HT1080 (cell line): ENCODE measurements around the gene AP5S1. TPM values are rescaled to one million over a fixed set of nuclear protein-coding genes. Genes with fewer than 3 reads are reported as not detected.
"Not testable (repeated sequence)": the region's sequence is repeated elsewhere in the genome, so short reads cannot be mapped to it uniquely, and the experiment has no call there.

Source experiments
- DNase-seq: peaks from one replicate; pipeline ENCODE4 v3.0.0-alpha.2; 2015; ENCODE audit warnings: low read depth
- total RNA-seq: library from RNA; depleted of rRNA; stranded (reverse); fragments of >200 nt; shearing (Covaris generic); gene quantifications from 2 replicates; pipeline ENCODE4 v1.2.3, GENCODE V29; 2014

AP5S1 gene
- total RNA-seq, 1 experiment from 2014 or later, result 40.5 TPM

DNA sequence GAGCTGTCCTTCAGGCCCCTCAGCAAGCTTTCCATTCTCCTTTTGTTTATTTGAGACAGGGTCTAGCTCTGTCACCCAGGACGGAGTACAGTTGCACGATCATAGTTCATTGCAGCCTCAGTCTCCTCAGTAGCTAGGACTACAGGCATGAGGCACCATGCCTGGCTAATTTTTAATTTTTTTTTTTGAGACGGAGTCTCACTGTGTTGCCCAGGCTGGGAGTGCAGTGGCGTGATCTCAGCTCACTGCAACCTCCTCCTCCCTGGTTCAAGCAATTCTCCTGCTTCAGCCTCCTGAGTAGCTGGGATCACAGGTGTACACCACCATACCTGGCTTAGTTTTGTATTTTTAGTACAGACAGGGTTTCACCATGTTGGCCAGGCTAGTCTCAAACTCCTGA, 31.1 kb upstream of the AP5S1 start:
- DNase-seq, result not testable (repeated sequence)

DNA sequence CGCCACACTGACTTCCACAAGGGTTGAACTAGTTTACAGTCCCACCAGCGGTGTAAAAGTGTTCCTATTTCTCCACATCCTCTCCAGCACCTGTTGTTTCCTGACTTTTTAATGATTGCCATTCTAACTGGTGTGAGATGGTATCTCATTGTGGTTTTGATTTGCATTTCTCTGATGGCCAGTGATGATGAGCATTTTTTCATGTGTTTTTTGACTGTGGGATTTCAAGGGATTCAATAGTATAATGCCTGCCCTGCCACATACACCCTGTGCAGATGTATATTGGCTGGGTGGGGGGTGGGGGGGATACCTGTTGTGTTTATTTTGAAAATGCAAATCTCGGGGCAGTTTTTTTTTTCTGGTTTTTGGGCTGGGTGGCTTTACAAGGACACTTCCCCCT, 26.2 kb upstream of the AP5S1 start:
- not testable (repeated sequence) for DNase-seq

DNA sequence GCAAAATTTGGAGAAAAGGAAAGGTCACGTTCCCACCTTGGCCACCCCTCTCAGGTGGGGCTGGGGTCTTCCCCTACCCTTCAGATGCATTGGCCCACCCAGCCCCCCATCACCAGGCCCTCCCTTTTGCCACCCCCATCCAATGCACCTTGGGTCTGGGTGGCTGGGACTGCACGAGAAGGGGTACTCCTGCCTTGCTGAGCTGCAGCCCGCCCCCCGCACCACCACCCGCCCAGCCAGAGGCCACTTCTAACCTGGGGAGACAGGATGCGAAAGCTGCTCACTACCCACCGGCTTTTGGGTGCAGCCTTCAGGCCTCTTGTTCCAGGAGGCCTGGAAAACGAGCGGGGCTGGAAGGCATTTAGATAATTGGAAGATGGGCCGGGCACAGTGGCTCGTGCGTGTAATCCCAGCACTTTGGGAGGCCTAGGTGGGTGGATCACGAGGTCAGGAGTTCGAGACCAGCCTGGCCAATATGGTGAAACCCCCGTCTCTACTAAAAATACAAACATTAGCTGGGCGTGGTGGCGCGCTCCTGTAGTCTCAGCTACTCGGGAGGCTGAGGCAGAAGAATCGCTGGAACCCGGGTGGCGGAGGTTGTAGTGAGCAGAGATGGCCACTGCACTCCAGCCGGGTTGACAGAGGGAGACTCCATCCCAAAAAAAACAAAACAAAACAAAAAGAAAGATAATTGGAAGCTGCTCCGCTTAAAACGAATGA, 25.5 kb upstream of the AP5S1 start:
- no peak for DNase-seq

DNA sequence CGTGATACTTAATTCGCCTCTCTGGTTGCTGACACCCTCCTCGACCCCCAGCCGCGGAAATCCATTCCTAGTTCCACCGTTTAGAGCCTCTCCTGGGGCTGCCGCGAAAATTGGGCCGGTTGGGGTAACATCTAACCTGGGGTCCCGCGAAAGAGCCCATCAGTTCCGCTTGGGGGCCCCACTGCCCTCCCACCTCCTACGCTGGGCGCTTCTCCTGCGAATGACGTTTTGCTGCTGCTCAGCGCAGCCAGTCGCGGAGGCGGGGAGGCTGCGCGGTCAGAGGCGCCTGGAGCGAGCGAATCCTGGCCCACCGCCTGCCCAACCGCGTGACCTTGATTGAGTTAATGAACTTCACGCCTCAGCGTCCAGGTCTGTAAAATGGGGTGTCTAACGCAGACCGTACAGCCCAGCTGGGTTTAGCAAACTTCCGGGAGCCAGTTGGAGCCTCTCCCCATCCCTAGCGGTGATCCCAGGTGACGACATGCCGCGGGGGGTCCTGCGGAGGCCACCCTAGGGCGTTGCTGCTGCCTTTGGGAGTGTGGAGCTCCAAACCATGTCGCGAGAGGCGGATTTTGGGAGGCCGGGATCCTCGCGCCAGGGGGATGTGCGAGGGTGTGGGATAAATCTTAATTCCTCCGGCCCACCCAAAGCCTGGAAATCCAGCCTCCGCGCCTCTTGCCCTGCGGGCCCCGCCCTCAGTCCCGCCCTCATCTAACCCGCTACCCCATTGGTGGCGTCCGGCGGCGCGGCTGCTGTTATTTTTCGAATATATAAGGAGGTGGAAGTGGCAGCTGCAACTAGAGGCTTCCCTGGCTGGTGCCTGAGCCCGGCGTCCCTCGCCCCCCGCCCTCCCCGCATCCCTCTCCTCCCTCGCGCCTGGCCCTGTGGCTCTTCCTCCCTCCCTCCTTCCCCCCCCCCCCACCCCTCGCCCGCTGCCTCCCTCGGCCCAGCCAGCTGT, 24.6 kb upstream of the AP5S1 start, which contains the start of gene CDC25B:
Gene CDC25B, plus strand, starts transcription at position 800 of the 958 bp plus-strand sequence. CDS start 222 bp downstream, outside the sequence.
- peak; percentile 95 for DNase-seq

DNA sequence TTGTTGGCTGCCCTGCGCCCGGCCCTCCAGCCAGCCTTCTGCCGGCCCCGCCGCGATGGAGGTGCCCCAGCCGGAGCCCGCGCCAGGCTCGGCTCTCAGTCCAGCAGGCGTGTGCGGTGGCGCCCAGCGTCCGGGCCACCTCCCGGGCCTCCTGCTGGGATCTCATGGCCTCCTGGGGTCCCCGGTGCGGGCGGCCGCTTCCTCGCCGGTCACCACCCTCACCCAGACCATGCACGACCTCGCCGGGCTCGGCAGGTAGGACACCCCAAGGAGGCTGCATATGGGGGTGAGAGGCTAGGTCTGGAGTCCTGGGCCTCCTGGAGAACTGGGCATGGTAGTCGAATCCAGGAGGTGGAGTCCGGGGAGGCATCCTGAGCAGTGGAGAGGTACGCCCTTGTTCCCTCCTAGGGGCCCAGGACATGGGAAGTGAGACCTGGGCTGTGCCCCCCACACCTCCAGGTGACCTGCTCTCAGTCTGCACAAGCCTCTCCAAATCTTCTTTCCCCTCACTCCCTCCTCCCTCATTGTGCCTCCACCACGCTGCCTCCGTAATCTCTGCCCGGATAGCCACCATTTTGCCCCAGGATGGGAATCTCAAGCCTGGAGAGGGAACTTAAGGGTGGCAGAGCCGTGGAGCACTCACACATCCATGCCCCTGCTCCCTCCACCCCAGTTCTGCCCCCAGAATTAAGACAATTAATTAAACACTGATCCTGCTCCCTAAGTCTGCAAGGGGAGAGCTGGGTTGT, 23.7 kb upstream of the AP5S1 start:
- no peak for DNase-seq

DNA sequence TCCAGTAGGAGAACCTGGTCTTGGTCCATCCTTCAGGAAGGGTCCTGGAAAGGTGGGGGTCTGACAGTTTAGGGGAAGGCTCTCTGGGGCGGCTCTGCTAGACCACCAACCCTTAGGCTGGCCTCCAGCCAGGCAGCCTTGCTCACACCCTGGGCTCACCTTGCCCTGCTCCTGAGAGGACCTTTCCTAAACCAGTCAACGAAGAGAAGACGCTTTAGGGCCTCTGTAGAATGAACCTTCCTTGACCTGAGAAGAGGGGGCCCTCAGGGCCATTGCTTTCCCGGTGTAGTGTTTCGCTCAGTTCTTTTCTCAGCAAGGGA, 23.2 kb upstream of the AP5S1 start:
- no peak for DNase-seq

DNA sequence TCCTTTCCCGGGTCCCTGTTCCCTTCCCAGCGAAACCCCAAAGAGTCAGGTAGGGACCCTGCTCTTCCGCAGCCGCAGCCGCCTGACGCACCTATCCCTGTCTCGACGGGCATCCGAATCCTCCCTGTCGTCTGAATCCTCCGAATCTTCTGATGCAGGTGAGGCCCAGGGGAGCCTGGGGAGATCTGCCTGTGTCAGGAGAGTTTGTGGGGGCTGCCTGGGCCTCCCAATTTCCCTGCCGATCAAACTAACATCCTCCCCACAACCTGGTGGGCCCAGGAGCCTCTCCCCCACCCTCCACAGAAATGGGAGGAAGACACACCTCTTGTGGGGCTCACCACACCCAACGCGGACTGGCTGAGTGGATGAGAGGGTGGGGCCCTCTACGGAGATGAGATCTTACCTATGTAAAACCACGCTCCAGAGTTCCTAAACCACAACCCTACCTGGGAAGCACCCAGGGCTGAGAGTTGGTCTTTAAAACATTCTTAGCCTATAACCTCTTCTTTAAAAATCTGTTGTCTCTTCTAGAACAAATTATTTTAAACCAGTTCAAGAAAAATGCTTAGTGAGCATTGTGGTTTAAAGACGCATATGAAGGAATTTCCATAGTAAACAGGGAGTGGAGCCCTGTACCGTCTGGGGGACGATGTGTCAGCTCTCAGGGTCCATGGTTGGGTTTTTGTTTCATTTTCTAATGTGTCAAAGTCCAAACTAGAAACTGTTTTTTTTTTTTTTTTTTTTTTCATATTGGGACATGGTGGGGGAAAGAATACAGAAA, 22.6 kb upstream of the AP5S1 start:
- no peak for DNase-seq

DNA sequence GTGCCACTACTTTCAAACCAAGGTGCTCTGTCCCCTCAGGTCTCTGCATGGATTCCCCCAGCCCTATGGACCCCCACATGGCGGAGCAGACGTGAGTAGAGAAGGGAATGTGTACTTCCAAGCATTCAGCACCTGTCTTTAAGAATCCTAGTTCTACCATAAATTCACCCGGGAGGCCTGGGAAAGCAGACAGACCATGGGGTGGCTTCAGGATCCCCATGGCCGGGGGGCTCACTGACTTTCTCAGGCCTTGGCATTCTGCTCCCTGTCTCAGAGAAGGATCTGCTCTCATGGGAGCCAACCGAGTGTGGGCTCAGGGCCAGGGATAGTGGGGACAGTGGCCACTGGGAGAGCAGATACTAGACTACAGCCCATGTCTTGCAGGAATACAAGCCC, 22.0 kb upstream of the AP5S1 start:
- no peak for DNase-seq

DNA sequence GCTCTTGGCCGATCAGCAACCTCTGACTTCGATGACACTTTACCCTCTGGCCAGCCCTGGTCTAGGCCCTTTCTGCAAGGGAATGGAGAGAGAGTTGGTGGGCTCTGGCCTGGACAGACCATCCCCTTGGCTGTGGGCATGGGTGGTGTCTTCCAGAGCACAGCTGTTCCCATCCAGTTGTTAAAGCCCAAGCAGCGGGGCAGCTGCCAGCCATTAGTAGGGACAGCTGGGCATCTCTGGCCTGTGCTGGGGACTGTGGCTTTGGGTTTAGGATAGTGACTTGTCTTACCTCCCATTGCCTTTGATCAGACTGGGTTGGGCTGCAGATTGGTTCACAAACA, 21.5 kb upstream of the AP5S1 start:
- DNase-seq, result no peak

DNA sequence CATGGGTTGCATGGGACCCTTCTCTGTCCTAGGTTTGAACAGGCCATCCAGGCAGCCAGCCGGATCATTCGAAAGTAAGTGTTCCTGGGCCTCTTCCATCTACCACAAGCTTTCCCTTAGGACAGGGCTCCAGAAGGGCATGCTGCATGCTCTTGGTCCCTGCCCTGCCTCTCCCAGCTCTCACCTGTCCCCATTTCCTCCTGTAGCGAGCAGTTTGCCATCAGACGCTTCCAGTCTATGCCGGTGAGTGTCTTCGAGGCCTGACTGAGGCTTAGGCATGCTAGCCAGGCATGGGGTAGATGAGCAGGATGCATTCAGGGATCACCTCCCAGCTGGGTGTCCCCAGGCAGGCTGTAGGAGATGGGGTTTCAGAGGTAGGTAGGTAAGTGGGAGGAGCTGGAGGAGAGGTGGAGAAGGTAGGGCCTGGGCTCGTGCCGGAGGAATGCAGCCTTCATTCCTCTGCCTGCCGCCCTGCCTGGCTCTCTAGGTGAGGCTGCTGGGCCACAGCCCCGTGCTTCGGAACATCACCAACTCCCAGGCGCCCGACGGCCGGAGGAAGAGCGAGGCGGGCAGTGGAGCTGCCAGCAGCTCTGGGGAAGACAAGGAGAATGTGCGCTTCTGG, 20.0 kb upstream of the AP5S1 start:
- no peak for DNase-seq

DNA sequence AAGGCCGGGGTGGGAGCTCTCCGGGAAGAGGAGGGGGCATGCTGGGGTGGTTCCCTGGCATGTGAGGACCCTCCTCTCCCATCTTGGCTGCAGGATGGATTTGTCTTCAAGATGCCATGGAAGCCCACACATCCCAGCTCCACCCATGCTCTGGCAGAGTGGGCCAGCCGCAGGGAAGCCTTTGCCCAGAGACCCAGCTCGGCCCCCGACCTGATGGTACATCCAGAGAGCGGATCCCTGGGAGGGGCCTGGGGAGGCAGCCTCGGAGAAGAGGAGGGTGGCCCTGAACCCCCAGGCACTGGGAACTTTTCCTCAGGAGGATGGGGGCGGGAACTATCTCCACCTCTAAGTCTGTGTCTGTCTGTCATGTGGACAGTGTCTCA, 19.5 kb upstream of the AP5S1 start:
- no peak for DNase-seq

DNA sequence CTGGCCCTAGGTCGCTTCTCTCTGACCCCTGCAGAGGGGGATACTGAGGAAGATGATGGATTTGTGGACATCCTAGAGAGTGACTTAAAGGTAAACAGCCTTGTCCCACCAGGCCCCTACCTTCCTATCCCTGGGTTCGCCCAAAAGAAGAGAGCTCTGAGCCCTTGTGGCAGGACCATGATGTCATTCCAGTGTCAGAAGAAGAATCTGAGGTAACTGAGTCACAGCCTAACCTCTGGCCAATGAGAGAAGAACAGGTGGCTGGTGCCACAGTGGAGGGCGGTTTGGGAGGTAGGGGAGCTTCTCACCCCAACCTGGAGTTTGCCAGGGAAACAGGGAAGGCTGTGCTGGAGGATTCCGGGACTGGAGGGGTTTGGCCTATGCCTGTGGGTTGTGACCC, 19.0 kb upstream of the AP5S1 start:
- DNase-seq, result no peak

DNA sequence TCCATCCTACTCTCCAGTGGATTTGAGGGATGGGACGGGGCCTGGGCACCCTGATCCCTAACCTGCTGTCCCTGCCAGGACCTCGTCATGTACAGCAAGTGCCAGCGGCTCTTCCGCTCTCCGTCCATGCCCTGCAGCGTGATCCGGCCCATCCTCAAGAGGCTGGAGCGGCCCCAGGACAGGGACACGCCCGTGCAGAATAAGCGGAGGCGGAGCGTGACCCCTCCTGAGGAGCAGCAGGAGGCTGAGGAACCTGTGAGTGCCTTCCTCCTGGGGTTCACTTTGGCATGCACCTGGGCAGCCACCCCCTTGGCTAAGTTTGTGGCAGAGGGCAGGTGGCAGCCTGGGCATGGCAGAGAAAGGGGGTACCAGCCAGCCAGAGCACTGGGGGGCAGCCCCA, 18.5 kb upstream of the AP5S1 start:
- DNase-seq, result no peak

DNA sequence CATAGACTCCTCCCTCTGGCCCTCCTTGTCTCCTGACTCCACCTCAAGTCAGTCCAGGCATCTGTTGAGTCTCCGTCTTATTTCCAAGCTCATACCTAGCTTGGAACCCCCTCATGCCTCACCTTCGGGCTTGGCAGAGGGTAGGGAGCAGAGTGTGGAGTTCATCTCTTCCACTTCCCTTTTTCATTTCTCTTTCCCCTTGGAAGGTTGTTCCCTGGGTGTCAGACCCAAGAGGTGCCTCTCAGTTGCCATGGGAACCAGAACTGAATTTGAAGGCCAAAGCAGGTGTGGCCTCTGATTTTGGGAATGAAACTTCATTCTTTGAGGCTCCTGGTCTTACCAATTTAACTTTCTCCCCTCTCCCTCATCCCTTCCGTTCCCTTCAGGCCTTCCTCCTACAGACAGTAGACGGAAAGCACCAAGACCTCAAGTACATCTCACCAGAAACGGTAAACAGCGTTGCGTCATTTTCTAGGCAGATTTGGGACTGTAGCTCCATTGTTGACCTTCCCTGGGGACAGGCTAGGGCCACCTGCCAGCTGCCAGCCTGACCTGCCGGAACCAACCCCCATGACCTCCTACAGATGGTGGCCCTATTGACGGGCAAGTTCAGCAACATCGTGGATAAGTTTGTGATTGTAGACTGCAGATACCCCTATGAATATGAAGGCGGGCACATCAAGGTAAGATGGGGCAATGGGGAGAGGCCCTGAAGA, 17.7 kb upstream of the AP5S1 start:
- no peak for DNase-seq

DNA sequence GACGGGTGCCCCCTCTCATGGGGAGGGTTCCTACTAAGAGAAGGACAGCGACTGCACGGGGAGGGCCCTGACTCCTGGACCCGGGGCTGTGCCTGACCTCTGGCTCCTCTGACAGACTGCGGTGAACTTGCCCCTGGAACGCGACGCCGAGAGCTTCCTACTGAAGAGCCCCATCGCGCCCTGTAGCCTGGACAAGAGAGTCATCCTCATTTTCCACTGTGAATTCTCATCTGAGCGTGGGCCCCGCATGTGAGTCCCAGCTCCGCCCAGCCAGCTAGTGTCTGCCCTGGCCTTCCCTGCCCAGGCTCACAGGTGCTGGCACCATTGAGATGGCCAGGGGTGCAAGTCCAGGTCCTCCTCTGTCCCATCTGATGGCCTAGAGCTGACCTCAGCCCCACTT, 17.1 kb upstream of the AP5S1 start:
- DNase-seq, result no peak

DNA sequence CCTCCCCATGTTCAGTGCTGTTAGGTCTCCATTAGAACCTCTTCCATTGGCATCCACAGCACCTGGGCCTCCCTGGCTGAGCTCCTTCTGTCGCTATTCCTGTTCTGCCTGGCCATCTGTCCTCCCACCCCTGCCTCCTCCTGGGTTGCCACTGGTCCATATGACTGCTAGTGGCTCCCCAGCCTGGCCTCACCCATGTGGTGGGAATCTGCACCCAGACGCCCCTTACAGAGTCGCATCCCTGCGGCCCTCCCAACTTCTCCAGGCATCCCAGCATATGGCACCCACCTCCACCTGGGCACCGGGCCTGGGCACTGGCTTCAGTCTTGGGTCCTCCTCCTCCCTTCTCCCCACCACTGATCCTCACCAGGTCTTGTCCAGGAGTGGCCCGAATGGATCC, 16.5 kb upstream of the AP5S1 start:
- DNase-seq, result no peak

DNA sequence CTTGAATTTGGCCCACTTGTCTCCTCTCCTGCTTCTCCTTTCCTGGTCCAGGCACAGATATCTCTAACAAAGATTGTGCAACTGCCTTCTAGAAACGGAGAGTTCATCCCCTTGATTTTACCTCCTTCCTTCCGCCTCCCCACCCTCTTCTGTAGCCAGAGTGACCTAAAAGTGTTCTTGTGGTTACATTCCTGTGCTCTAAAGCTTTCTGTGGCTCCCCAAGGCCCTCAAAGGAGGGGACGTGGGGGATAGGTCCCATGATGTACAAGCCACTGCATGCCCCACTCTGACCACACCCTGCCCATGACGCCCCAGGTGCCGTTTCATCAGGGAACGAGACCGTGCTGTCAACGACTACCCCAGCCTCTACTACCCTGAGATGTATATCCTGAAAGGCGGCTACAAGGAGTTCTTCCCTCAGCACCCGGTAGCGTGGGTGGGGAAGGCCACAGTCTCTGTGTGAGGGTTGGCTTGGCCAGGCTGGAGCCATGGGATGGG, 16.0 kb upstream of the AP5S1 start:
- DNase-seq, result no peak

DNA sequence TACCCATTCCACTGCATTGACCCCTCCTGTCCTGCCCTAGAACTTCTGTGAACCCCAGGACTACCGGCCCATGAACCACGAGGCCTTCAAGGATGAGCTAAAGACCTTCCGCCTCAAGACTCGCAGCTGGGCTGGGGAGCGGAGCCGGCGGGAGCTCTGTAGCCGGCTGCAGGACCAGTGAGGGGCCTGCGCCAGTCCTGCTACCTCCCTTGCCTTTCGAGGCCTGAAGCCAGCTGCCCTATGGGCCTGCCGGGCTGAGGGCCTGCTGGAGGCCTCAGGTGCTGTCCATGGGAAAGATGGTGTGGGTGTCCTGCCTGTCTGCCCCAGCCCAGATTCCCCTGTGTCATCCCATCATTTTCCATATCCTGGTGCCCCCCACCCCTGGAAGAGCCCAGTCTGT, 15.6 kb upstream of the AP5S1 start:
- no peak for DNase-seq

DNA sequence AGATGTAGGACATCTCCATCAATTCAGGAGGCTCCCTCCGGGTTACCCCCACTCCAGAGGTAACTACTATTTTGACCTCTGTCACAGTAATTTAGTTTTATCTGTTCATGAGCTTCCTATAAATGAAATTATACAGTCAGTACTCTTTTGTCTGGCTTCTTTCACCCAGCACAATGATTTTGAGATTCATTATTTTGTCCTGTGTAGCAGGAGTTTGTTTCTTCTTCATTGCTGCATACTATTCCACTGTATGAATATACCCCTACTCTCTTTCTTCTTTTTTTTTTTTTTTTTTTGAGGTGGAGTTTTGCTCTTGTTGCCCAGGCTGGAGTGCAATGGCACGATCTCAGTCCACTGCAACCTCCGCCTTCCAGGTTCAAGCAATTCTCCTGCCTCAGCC, 11.8 kb upstream of the AP5S1 start:
- DNase-seq, result no peak
